A549 (cell line): ENCODE data around the gene NXPH1. TPM values are rescaled to one million over a fixed set of nuclear protein-coding genes. Genes with fewer than 3 reads are reported as not detected.

Source experiments
- ATAC-seq, 2 experiments: fragments of 200-7000 bp in 1 of 2; fragments of >200 bp in 1 of 2; cut with Nextera tagmentation in 1 of 2; cut with Tn5 transposase in 1 of 2; 3 replicates each; pipeline versions ENCODE4 v1.8.0 to v1.9.1; 2018 to 2020; ENCODE audit warnings: mild to moderate bottlenecking in 1 of 2, moderate library complexity in 1 of 2
- CTCF ChIA-PET: fragments of 300-600 bp; sonication (Branson Sonifier 250); formaldehyde crosslinking; extraction: SDS; loops from one replicate; lab custom pipeline; 2021; ENCODE audit warnings: antibody characterized with exemption, inconsistent platforms; lab: Yijun Ruan, JAX
- POLR2A ChIA-PET: fragments of 350-600 bp; formaldehyde crosslinking; extraction: SDS; loops from one replicate; lab custom pipeline; 2021; ENCODE audit warnings: antibody characterized with exemption, inconsistent platforms; lab: Yijun Ruan, JAX
- DNase-seq, 2 experiments: peaks; one replicate each; pipeline versions ENCODE4 v3.0.0 to v3.0.0-alpha.2; 2011 to 2016; ENCODE audit warnings: low read depth in 1 of 2, low spot score in 1 of 2
- FAIRE-seq: peaks from 2 replicates; lab custom pipeline; 2011; peaks lifted over from hg19 to GRCh38; lab: Jason Lieb, UNC
- H3K27ac ChIP-seq, 2 experiments: fragments of >200 bp; sonication (Bioruptor Twin); formaldehyde crosslinking; 3 replicates each; pipeline ENCODE4 v1.5.1; 2016 to 2017
- H3K4me1 ChIP-seq: fragments of >200 bp; sonication (Bioruptor Twin); formaldehyde crosslinking; 3 replicates; pipeline ENCODE4 v1.6.1; 2016
- H3K4me2 ChIP-seq: fragments of >200 bp; sonication (Bioruptor Twin); formaldehyde crosslinking; 3 replicates; pipeline ENCODE4 v1.6.1; 2016
- H3K4me3 ChIP-seq: fragments of >200 bp; sonication (Bioruptor Twin); formaldehyde crosslinking; 3 replicates; pipeline ENCODE4 v1.5.1; 2016
- H3K9me3 ChIP-seq: fragments of >200 bp; sonication (Bioruptor Twin); formaldehyde crosslinking; 3 replicates; pipeline ENCODE4 v1.6.1; 2016
- BHLHE40 ChIP-seq: IDR thresholded peaks from 2 replicates; pipeline ENCODE4 v1.6.1; 2012; ENCODE audit warnings: low read depth, low read length, inconsistent platforms
- CBX2 ChIP-seq: fragments of 200-600 bp; sonication (generic); IDR thresholded peaks from 2 replicates; pipeline ENCODE4 v1.6.1; 2016; ENCODE audit warnings: low read depth, mild to moderate bottlenecking, borderline replicate concordance
- CEBPB ChIP-seq, 2 experiments: fragments of >200 bp in 1 of 2; sonication (Bioruptor Twin) in 1 of 2; formaldehyde crosslinking in 1 of 2; IDR thresholded peaks; 2 replicates each; pipeline ENCODE4 v1.6.1; 2012 to 2016
- CHD2 ChIP-seq: fragments of 150-350 bp; IDR thresholded peaks from 2 replicates; pipeline ENCODE4 v1.6.1; 2014; ENCODE audit warnings: low read length; ENCODE audit not compliant: partially characterized antibody
- CTCF ChIP-seq: fragments of >200 bp; sonication (Bioruptor Twin); formaldehyde crosslinking; IDR thresholded peaks from 3 replicates; pipeline ENCODE4 v1.5.1; 2016
- EHMT2 ChIP-seq: fragments of 200-600 bp; sonication (generic); IDR thresholded peaks from 2 replicates; pipeline ENCODE4 v1.6.1; 2016; ENCODE audit warnings: antibody characterized with exemption, low read depth, mild to moderate bottlenecking, moderate library complexity
- ESRRA ChIP-seq: fragments of 150-350 bp; IDR thresholded peaks from 2 replicates; pipeline ENCODE4 v1.6.1; 2014; ENCODE audit warnings: mild to moderate bottlenecking, low read length, borderline replicate concordance
- FOSB ChIP-seq: fragments of 250-450 bp; sonication (Bioruptor Pico); IDR thresholded peaks from 2 replicates; pipeline ENCODE4 v1.5.0; 2020; ENCODE audit warnings: mild to moderate bottlenecking, moderate library complexity
- FOSL2 ChIP-seq, 2 experiments: fragments of 450-650 bp in 1 of 2; fragments of >200 bp in 1 of 2; sonication (Bioruptor Twin) in 1 of 2; formaldehyde crosslinking; IDR thresholded peaks; 2 replicates each; pipeline versions ENCODE4 v1.5.0 to v1.6.1; 2016 to 2020; ENCODE audit warnings: mild to moderate bottlenecking in 1 of 2, moderate library complexity in 1 of 2
- FOXS1 ChIP-seq: fragments of 250-450 bp; sonication (Bioruptor Pico); IDR thresholded peaks from 2 replicates; pipeline ENCODE4 v1.5.0; 2020; ENCODE audit warnings: mild to moderate bottlenecking, moderate library complexity
- HDAC2 ChIP-seq: fragments of 200-600 bp; sonication (generic); IDR thresholded peaks from 2 replicates; pipeline ENCODE4 v1.6.1; 2016
- HEYL ChIP-seq: fragments of 250-450 bp; sonication (Bioruptor Pico); IDR thresholded peaks from 2 replicates; pipeline ENCODE4 v1.8.0; 2021; ENCODE audit warnings: mild to moderate bottlenecking, moderate library complexity
- HMGXB4 ChIP-seq: fragments of 250-450 bp; sonication (Bioruptor Pico); IDR thresholded peaks from 2 replicates; pipeline ENCODE4 v1.5.0; 2021; ENCODE audit warnings: mild to moderate bottlenecking, moderate library complexity, borderline replicate concordance
- HOXB13 ChIP-seq: fragments of 250-450 bp; sonication (Bioruptor Pico); IDR thresholded peaks from 2 replicates; pipeline ENCODE4 v1.5.0; 2020; ENCODE audit warnings: low read depth, mild to moderate bottlenecking, moderate library complexity
- JUNB ChIP-seq: fragments of >200 bp; sonication (Bioruptor Twin); formaldehyde crosslinking; IDR thresholded peaks from 2 replicates; pipeline ENCODE4 v1.6.1; 2016
- KDM5A ChIP-seq: fragments of 200-600 bp; sonication (generic); IDR thresholded peaks from 2 replicates; pipeline ENCODE4 v1.6.1; 2016; ENCODE audit warnings: antibody characterized with exemption, mild to moderate bottlenecking
- MAX ChIP-seq: IDR thresholded peaks from 2 replicates; pipeline ENCODE4 v1.6.1; 2012
- NFE2L2 ChIP-seq: fragments of 150-350 bp; conservative IDR thresholded peaks from 2 replicates; pipeline ENCODE4 v1.6.1; 2014; ENCODE audit warnings: low read length
- NPAS2 ChIP-seq: fragments of 250-450 bp; sonication (Bioruptor Pico); IDR thresholded peaks from 2 replicates; pipeline ENCODE4 v1.8.0; 2022; ENCODE audit warnings: mild to moderate bottlenecking, moderate library complexity, borderline replicate concordance
- NR3C1 ChIP-seq: fragments of >200 bp; sonication (Bioruptor Twin); formaldehyde crosslinking; IDR thresholded peaks from 3 replicates; pipeline ENCODE4 v1.6.1; 2017
- POLR2A ChIP-seq: IDR thresholded peaks from 2 replicates; pipeline ENCODE4 v1.6.1; 2012; ENCODE audit warnings: mild to moderate bottlenecking, low read length
- POLR2AphosphoS2 ChIP-seq: conservative IDR thresholded peaks from 2 replicates; pipeline ENCODE4 v1.6.1; 2012; ENCODE audit warnings: low read length, improper control_type of control experiment, inconsistent platforms
- RAD21 ChIP-seq, 2 experiments: fragments of >200 bp in 1 of 2; sonication (Bioruptor Twin) in 1 of 2; formaldehyde crosslinking in 1 of 2; IDR thresholded peaks in 1 of 2; conservative IDR thresholded peaks in 1 of 2; 2 replicates in 1 of 2; 3 replicates in 1 of 2; pipeline ENCODE4 v1.6.1; 2012 to 2018; ENCODE audit warnings: inconsistent platforms in 1 of 2
- RCOR1 ChIP-seq: fragments of 150-350 bp; IDR thresholded peaks from 2 replicates; pipeline ENCODE4 v1.6.1; 2014; ENCODE audit warnings: antibody characterized with exemption, low read length, low read depth
- RFX5 ChIP-seq: fragments of 450-650 bp; IDR thresholded peaks from 2 replicates; pipeline ENCODE4 v1.7.1; 2014; ENCODE audit warnings: antibody characterized with exemption, mild to moderate bottlenecking, moderate library complexity
- RNF2 ChIP-seq: fragments of 200-600 bp; sonication (generic); IDR thresholded peaks from 2 replicates; pipeline ENCODE4 v1.6.1; 2016; ENCODE audit warnings: low read depth, mild to moderate bottlenecking, antibody characterized with exemption, moderate library complexity, borderline replicate concordance
- TFCP2L1 ChIP-seq: fragments of 250-450 bp; sonication (Bioruptor Pico); IDR thresholded peaks from 2 replicates; pipeline ENCODE4 v1.5.0; 2021; ENCODE audit warnings: mild to moderate bottlenecking
- TP53 ChIP-seq: fragments of 250-450 bp; sonication (Bioruptor Pico); IDR thresholded peaks from 2 replicates; pipeline ENCODE4 v1.5.0; 2021; ENCODE audit warnings: mild to moderate bottlenecking, moderate library complexity
- ZC3H11A ChIP-seq: fragments of 450-650 bp; IDR thresholded peaks from 2 replicates; pipeline ENCODE4 v1.6.1; 2014; ENCODE audit warnings: antibody characterized with exemption, mild to moderate bottlenecking
- ZNF302 ChIP-seq: fragments of 250-450 bp; sonication (Bioruptor Pico); IDR thresholded peaks from 2 replicates; pipeline ENCODE4 v1.9.0; 2021; ENCODE audit warnings: inconsistent platforms, mild to moderate bottlenecking, moderate library complexity
- ZSCAN20 ChIP-seq: fragments of 250-450 bp; sonication (Bioruptor Pico); IDR thresholded peaks from 2 replicates; pipeline ENCODE4 v1.8.0; 2022; ENCODE audit warnings: mild to moderate bottlenecking, moderate library complexity
- WGBS: methylation state at CpG from one replicate; pipeline ENCODE4 v1.1.6; 2017; ENCODE audit errors: missing lambda C conversion rate; 5-methylcytosine and 5-hydroxymethylcytosine counted together
- polyA plus RNA-seq, 4 experiments: library from polyadenylated mRNA; depleted of rRNA in 3 of 4; stranded (reverse); fragments of >200 nt; fragmentation: RNase III in 1 of 4; extraction: RNeasy Plus Mini Kit Qiagen cat#74134 plus additional on column Dnase treatment in 1 of 4; gene quantifications; 2 replicates in 3 of 4; 3 replicates in 1 of 4; pipeline ENCODE4 v1.2.3, GENCODE V29; 2011 to 2017

The NXPH1 gene
- polyA plus RNA-seq, 2 of the 4 experiments (the other 2 are of a cell fraction): not detected

GRCh38 chr7:8388257-8388625 is 45.2 kb upstream of the NXPH1 start:
- H3K27ac ChIP-seq: no peak overlapping the region
- no peak for TF ChIP-seq ZNF302 (CRISPR knock-in tag)
- no peak for TF ChIP-seq TFCP2L1 (CRISPR knock-in tag)
- TF ChIP-seq, all 56 proteins: peak for 0
- Histone ChIP-seq H3K4me1 (no peaks in the 10 kb centered on the region), H3K4me2 (no peak overlapping the region), H3K9me3 (no peaks in the 10 kb centered on the region), H3K4me3 (no peak overlapping the region)
- CTCF ChIA-PET: no interaction called here
- 30% methylated on average over 2 of the region's 2 CpGs for WGBS
- POLR2A ChIA-PET: no interaction called here
- FAIRE-seq (no peak), DNase-seq (no peak), ATAC-seq (no peak)

- H3K27ac ChIP-seq: no peak overlapping the region
- FAIRE-seq: no peak
- no peak overlapping the region for H3K4me3 ChIP-seq
- H3K4me2 ChIP-seq: peak overlapping the region; percentile 42; the same call in 2 of the 3 replicates
- ATAC-seq: peak; percentile 80 to 83; a peak in 5 of 6 replicates
- no peaks in the 10 kb centered on the region for H3K4me1 ChIP-seq
- no peaks in the 10 kb centered on the region for H3K9me3 ChIP-seq
- CTCF ChIA-PET: interaction anchor here (1.5 kb wide), 1 partner anchor 25 kb away, joined by 4 read pairs; no protein-coding TSS in a partner anchor
- TF ChIP-seq FOXS1 (CRISPR knock-in tag) (no peak), FOSL2 (IDR thresholded peaks at IDR 0.05) (no peak), FOSL2 (CRISPR knock-in tag; IDR thresholded peaks at IDR 0.05) (no peak), NR3C1 (no peak), HOXB13 (CRISPR knock-in tag) (no peak), MAX (no peak), BHLHE40 (no peak), ZC3H11A (no peak), RFX5 (no peak), EHMT2 (no peak), HDAC2 (no peak), POLR2A (no peak), KDM5A (no peak), RAD21 (conservative IDR thresholded peaks at IDR 0.05 in 1 of 2, IDR thresholded peaks at IDR 0.05 in 1 of 2) (no peak), FOSB (CRISPR knock-in tag) (no peak), TP53 (no peak), NPAS2 (CRISPR knock-in tag) (no peak), ESRRA (no peak), JUNB (no peak)
- POLR2A ChIA-PET: no interaction called here
- peak; percentile 4 to 23 for DNase-seq
- WGBS: 14% methylated on average over 10 of the region's 10 CpGs
These were observed 43.7 kb upstream of the NXPH1 start for GRCh38 chr7:8389593-8390261.

GRCh38 chr7:8390262-8390626 is 43.2 kb upstream of the NXPH1 start:
- 28% methylated on average over 3 of the region's 3 CpGs for WGBS
- ATAC-seq (no peak), DNase-seq (no peak), FAIRE-seq (no peak)
- Histone ChIP-seq H3K4me3 (no peak overlapping the region), H3K4me1 (no peaks in the 10 kb centered on the region), H3K27ac (no peak overlapping the region), H3K9me3 (no peaks in the 10 kb centered on the region), H3K4me2 (peak overlapping the region; percentile 42; the same call in 2 of the 3 replicates)
- ChIA-PET CTCF (interaction anchor here (1.5 kb wide), 1 partner anchor 25 kb away, joined by 4 read pairs; no protein-coding TSS in a partner anchor), POLR2A (no interaction called here)
- TF ChIP-seq NFE2L2 (no peak), CHD2 (no peak), TFCP2L1 (CRISPR knock-in tag) (no peak), CTCF (no peak), NR3C1 (no peak), ZSCAN20 (CRISPR knock-in tag) (no peak), CBX2 (no peak), HEYL (CRISPR knock-in tag) (no peak), HMGXB4 (CRISPR knock-in tag) (no peak), POLR2AphosphoS2 (no peak), TP53 (no peak), RNF2 (no peak), KDM5A (no peak), JUNB (no peak), CEBPB (IDR thresholded peaks at IDR 0.05) (no peak), ESRRA (no peak), RCOR1 (no peak)
